ENCODE measurements around the gene NPLOC4. TPM values are rescaled to one million over a fixed set of nuclear protein-coding genes. Genes with fewer than 3 reads are reported as not detected.
A peak's percentile ranks its signal among the peaks of the same experiment; 100 is the strongest.

Gene NPLOC4
- total and polyA plus RNA-seq, 9 of the 15 experiments (the other 6 are each of a cell fraction or from before 2014, with no cell fraction given), result 1.5 to 116 (median 64.5) TPM

GRCh38 chr17:81537856-81538555 is 98.9 kb downstream of the NPLOC4 start:
- Histone ChIP-seq H3K9me1 (ENCODE audit: control insufficient read depth, insufficient read depth, low read length) (peaks cover 4% of the 10 kb centered on the region), H3K9me3 (replicated peaks; ENCODE audit: control insufficient read depth, insufficient read depth, low read depth, low read length) (no peaks in the 10 kb centered on the region), H4K20me1 (replicated peaks; ENCODE audit: control insufficient read depth, insufficient read depth, low read length) (peaks cover 13% of the 10 kb centered on the region; the same call in 1 of the 2 replicates), H2AFZ (ENCODE audit: low read depth, low read length) (no peak overlapping the region), H3K27ac (ENCODE audit: extremely low read depth, low read depth, low read length) (no peak overlapping the region), H3K4me3 (no peak overlapping the region), H3K4me1 (replicated peaks in 1 of 2; ENCODE audit: control insufficient read depth in 2 of 2, insufficient read depth in 2 of 2, low read length in 2 of 2) (peaks cover 0 to 63% of the 10 kb centered on the region in 2 experiments; a peak in 2 of 5 replicates), H3K36me3 (ENCODE audit: control insufficient read depth, insufficient read depth, low read length) (peaks cover 33% of the 10 kb centered on the region; the same call in 2 of the 3 replicates), H3K4me2 (ENCODE audit: insufficient read depth, low read length) (no peak overlapping the region), H3K9ac (ENCODE audit: insufficient read depth in 1 of 2, low read depth in 2 of 2, low read length in 2 of 2) (peak overlapping the region in 1 of 2 experiments; percentile 66; a peak in 1 of 4 replicates), H3K27me3 (ENCODE audit: control insufficient read depth in 2 of 2, insufficient read depth in 2 of 2, low read length in 2 of 2) (no peaks in the 10 kb centered on the region), H3K79me2 (ENCODE audit: control insufficient read depth, insufficient read depth, low read length) (no peaks in the 10 kb centered on the region)
- intact Hi-C loops (cut with micrococcal nuclease) (no loop called here), in situ Hi-C loops (cut with MboI) (no loop called here)
- ATAC-seq (peak; percentile 5; the same call in 1 of the 3 replicates), DNase-seq (ENCODE audit: extremely low read depth in 1 of 4, low spot score in 3 of 4) (no peak), FAIRE-seq (no peak)
- 83% methylated on average over 21 of the region's 26 CpGs for WGBS (ENCODE audit: insufficient coverage, low coverage, missing lambda C conversion rate)
- CTCF ChIA-PET (ENCODE audit: low intra/inter-chr PET ratio), result interaction anchor here (1.9 kb wide), 1 partner anchor 285 kb away, joined by 11 read pairs; no protein-coding TSS in a partner anchor
- POLR2A ChIA-PET, result interaction anchor here (0.5 to 4.0 kb wide), 5 partner anchors 9 to 1906 kb away, joined by 3 to 26 read pairs (median 3); partner anchors contain the start of gene FAAP100
- no TSS peak for BruUV-seq (replicated peaks)
- TF ChIP-seq, protein P1, sequence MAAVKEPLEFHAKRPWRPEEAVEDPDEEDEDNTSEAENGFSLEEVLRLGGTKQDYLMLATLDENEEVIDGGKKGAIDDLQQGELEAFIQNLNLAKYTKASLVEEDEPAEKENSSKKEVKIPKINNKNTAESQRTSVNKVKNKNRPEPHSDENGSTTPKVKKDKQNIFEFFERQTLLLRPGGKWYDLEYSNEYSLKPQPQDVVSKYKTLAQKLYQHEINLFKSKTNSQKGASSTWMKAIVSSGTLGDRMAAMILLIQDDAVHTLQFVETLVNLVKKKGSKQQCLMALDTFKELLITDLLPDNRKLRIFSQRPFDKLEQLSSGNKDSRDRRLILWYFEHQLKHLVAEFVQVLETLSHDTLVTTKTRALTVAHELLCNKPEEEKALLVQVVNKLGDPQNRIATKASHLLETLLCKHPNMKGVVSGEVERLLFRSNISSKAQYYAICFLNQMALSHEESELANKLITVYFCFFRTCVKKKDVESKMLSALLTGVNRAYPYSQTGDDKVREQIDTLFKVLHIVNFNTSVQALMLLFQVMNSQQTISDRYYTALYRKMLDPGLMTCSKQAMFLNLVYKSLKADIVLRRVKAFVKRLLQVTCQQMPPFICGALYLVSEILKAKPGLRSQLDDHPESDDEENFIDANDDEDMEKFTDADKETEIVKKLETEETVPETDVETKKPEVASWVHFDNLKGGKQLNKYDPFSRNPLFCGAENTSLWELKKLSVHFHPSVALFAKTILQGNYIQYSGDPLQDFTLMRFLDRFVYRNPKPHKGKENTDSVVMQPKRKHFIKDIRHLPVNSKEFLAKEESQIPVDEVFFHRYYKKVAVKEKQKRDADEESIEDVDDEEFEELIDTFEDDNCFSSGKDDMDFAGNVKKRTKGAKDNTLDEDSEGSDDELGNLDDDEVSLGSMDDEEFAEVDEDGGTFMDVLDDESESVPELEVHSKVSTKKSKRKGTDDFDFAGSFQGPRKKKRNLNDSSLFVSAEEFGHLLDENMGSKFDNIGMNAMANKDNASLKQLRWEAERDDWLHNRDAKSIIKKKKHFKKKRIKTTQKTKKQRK (IDR thresholded peaks at IDR 0.05; ENCODE audit: borderline replicate concordance, low read depth, low read length), result no peak
- TF ChIP-seq ZNF263 (CRISPR knock-in tag; IDR thresholded peaks at IDR 0.05; ENCODE audit: borderline replicate concordance) (0 out of 2 replicates have a peak, but pooled peaks have one; percentile 30), ZBTB33 (CRISPR knock-in tag; IDR thresholded peaks at IDR 0.05) (peak; percentile 54; the same call in 1 of the 2 replicates), MXI1 (IDR thresholded peaks at IDR 0.05; ENCODE audit: low read depth, low read length) (no peak), POLR2G (IDR thresholded peaks at IDR 0.05; ENCODE audit: low read depth, low read length) (peak; percentile 65), POLR2AphosphoS2 (IDR thresholded peaks at IDR 0.05; ENCODE audit: low read length) (peak; percentile 14; the same call in 1 of the 2 replicates), POLR2A (conservative IDR thresholded peaks at IDR 0.05) (peak; percentile 29; the same call in 1 of the 2 replicates)
- TF ChIP-seq, protein P2, sequence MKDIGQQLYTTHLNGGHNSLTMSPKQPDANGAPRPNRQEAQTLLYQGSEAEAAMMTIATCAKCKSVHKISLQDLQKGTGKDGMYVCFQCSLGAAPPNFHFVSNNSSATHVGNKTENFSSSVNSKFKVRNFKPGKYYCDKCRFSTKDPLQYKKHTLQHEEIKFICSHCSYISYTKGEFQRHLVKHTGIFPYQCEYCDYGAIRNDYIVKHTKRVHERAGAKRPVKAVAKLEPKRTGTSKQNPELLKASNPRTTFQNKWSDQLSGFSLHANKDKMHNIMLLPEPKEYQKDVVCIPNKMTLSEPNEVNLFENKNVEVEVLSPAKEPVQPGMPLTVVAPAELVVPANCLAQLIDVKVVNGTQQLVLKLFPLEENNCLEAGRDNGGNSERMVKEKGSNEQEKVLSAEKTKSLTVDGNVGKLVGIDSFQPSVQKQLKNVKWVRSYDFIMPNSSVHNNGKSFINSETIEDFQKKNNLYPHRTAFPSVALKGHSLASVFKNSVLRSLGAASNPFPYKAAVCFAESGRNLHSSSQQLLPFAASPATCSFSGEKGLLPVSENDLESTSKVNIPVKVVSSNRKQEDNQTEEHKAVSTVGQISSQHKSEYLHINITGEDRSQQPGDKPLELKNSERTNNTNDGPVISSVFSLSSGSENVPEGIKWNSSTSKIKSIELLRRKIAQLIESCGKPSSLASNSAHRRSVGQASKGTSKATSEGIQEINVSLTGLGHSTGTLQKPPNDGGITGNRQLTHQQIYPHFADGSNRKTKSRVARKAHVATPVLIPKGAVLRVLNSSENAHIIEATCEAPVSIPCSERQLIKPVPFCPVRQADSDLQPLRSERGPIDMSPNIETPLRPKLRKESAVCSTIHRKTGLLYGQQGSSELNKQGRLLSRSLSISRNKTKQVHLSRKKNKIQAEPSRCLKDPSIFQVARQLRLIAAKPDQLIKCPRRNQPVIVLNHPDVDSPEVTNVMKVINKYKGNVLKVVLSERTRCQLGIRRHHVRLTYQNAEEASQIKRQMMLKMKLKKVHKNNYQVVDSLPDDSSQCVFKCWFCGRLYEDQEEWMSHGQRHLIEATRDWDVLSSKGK (CRISPR knock-in tag; IDR thresholded peaks at IDR 0.05), result no peak
- TF ChIP-seq, protein P3, sequence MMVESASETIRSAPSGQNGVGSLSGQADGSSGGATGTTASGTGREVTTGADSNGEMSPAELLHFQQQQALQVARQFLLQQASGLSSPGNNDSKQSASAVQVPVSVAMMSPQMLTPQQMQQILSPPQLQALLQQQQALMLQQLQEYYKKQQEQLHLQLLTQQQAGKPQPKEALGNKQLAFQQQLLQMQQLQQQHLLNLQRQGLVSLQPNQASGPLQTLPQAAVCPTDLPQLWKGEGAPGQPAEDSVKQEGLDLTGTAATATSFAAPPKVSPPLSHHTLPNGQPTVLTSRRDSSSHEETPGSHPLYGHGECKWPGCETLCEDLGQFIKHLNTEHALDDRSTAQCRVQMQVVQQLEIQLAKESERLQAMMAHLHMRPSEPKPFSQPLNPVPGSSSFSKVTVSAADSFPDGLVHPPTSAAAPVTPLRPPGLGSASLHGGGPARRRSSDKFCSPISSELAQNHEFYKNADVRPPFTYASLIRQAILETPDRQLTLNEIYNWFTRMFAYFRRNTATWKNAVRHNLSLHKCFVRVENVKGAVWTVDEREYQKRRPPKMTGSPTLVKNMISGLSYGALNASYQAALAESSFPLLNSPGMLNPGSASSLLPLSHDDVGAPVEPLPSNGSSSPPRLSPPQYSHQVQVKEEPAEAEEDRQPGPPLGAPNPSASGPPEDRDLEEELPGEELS (CRISPR knock-in tag; IDR thresholded peaks at IDR 0.05; ENCODE audit: borderline replicate concordance), result no peak

Data from K562 (cell line).